ENCODE measurements around the gene ROR2. TPM values are rescaled to one million over a fixed set of nuclear protein-coding genes. Genes with fewer than 3 reads are reported as not detected.

Gene ROR2
- total and polyA plus RNA-seq, 10 donors = 0.65 to 15.6 (median 6.0) TPM

- Histone ChIP-seq H3K4me1 (peaks cover 0 to 3% (median 0%) of the 10 kb centered on the region in 6 donors), H3K36me3 (no peaks in the 10 kb centered on the region), H3K27ac (peak overlapping the region in 6 of 8 donors; percentile 11 to 52 (median 31)), H3K27me3 (replicated peaks in 1 of 7) (peaks cover 0 to 3% (median 0%) of the 10 kb centered on the region in 7 donors), H3K4me3 (no peak overlapping the region), H3K9me3 (peaks cover 0 to 10% (median 2%) of the 10 kb centered on the region in 8 donors)
- intact Hi-C loops (cut with DNase I; ENCODE audit: low total_unique reads) = no loop called here
- WGBS, 5 donors = 57 to 82% (median 73%) methylated on average over 9 of the region's 9 CpGs
- TF ChIP-seq POLR2AphosphoS5 (IDR thresholded peaks at IDR 0.05) (no peak), POLR2A (IDR thresholded peaks at IDR 0.05) (no peak), CTCF (IDR thresholded peaks at IDR 0.05 in 8 of 11, conservative IDR thresholded peaks at IDR 0.05 in 3 of 11) (no peak)
- DNase-seq = no peak
Measured at GRCh38 chr9:91937056-91937455, 13.0 kb downstream of the ROR2 start.

DNA sequence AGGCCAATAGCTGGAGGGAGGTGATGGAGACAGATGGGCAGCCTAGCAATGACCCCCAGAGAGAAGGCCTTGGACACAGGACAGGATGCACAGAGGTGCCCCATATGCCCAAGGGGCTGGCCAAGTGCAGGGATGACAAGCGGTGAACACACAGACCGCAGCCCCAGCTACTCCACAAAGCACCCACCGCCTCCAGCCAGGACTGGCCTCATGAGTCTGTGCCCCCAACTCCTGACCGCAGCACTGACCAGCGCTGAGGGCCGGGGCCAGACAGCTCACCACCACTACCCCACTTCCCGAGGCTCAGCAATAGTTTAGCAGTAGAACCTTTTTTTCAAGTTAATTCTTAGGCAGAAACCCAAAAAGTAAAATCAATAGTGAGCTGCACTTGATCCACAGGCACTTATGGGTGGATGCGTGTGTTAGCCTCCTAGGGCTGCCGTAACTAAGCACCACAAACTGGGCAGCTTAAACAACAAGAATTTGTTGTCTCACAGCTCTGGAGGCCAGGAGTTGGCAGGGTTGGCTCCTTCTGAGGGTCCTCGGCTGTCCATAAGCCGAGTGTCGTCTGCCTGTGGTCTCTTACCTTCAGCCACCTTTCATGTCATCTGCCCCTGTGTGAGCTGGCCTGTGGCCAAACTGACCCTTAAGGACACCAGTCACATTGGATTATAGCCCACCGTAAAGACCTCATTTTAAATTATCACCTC lies 14.1 kb downstream of the ROR2 start:
- Histone ChIP-seq H3K4me1 (peaks cover 0 to 3% (median 0%) of the 10 kb centered on the region in 6 donors), H3K27ac (peak overlapping the region in 5 of 8 donors; percentile 28 to 44 (median 34)), H3K4me3 (no peak overlapping the region), H3K36me3 (no peaks in the 10 kb centered on the region), H3K27me3 (replicated peaks in 1 of 7) (no peaks in the 10 kb centered on the region), H3K9me3 (peaks cover 0 to 21% (median 13%) of the 10 kb centered on the region in 8 donors)
- no peak for DNase-seq
- intact Hi-C loops (cut with DNase I; ENCODE audit: low total_unique reads) = no loop called here
- TF ChIP-seq CTCF (IDR thresholded peaks at IDR 0.05 in 8 of 11, conservative IDR thresholded peaks at IDR 0.05 in 3 of 11) (no peak), POLR2A (IDR thresholded peaks at IDR 0.05) (no peak), POLR2AphosphoS5 (IDR thresholded peaks at IDR 0.05) (no peak)
- WGBS, 5 donors = 88 to 97% (median 93%) methylated on average over 13 of the region's 13 CpGs

DNA sequence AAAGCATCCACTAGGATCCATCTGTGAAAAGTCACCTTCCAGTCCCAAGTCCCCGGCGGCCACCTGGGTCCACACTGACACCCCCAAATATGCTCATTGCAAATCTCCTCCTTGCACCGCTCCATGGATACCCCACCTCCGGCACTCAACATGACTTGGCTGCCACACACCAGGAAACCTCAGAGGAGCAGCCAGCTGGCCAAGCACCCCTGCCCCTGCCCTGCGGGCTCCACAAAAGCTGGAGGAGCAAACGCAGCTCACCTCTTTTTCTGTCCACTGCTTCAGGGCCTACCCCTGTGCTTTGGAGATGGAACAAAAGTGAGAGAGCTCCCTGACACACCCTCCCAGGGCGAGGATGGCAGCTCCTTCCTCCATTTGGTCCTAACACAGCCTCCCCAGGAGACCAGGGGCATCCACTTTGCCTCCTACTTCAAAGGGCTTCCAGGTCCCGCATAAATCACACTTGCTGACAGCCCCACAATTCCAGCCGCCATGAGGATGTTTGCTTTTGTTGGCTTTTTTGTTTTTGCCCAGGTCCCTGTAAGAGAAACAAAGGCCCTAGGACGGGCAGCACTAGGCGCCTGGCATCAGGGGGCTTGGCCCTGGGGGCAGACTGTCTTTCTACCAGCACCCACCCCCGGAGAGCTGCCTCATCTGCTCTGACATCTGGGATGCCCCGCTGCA lies 14.8 kb downstream of the ROR2 start:
- TF ChIP-seq POLR2A (IDR thresholded peaks at IDR 0.05) = no peak
- TF ChIP-seq CTCF (IDR thresholded peaks at IDR 0.05 in 8 of 11, conservative IDR thresholded peaks at IDR 0.05 in 3 of 11) = no peak
- no peak for TF ChIP-seq POLR2AphosphoS5 (IDR thresholded peaks at IDR 0.05)
- H3K9me3 ChIP-seq = peaks cover 5 to 28% (median 20%) of the 10 kb centered on the region in 8 donors
- H3K4me3 ChIP-seq = no peak overlapping the region
- DNase-seq = no peak
- 65 to 77% (median 74%) methylated on average over 13 of the region's 13 CpGs for WGBS, 5 donors
- H3K27me3 ChIP-seq (replicated peaks in 1 of 7) = no peaks in the 10 kb centered on the region
- H3K36me3 ChIP-seq = no peaks in the 10 kb centered on the region
- intact Hi-C loops (cut with DNase I; ENCODE audit: low total_unique reads) = no loop called here
- H3K4me1 ChIP-seq = peaks cover 0 to 3% (median 0%) of the 10 kb centered on the region in 6 donors
- peak overlapping the region in 5 of 8 donors; percentile 4 to 44 (median 34) for H3K27ac ChIP-seq

- Histone ChIP-seq H3K36me3 (no peaks in the 10 kb centered on the region), H3K4me3 (no peak overlapping the region), H3K27me3 (replicated peaks in 1 of 7) (no peaks in the 10 kb centered on the region), H3K4me1 (peaks cover 0 to 3% (median 0%) of the 10 kb centered on the region in 6 donors), H3K27ac (peak overlapping the region in 2 of 8 donors; percentile 41 to 44), H3K9me3 (peaks cover 8 to 34% (median 26%) of the 10 kb centered on the region in 8 donors)
- 60 to 86% (median 77%) methylated on average over 3 of the region's 3 CpGs for WGBS, 5 donors
- TF ChIP-seq CTCF (IDR thresholded peaks at IDR 0.05 in 8 of 11, conservative IDR thresholded peaks at IDR 0.05 in 3 of 11) (no peak), POLR2AphosphoS5 (IDR thresholded peaks at IDR 0.05) (no peak), POLR2A (IDR thresholded peaks at IDR 0.05) (no peak)
- no peak for DNase-seq
- intact Hi-C loops (cut with DNase I; ENCODE audit: low total_unique reads) = no loop called here
Measured at GRCh38 chr9:91934654-91935053, 15.4 kb downstream of the ROR2 start.
